ENCODE results near the gene NBEA. TPM values are rescaled to one million over a fixed set of nuclear protein-coding genes. Genes with fewer than 3 reads are reported as not detected.
"Not testable (repeated sequence)": the region's sequence is repeated elsewhere in the genome, so short reads cannot be mapped to it uniquely, and the experiment has no call there.

NBEA gene
- total RNA-seq, 2 experiments from 2014 or later, result 0.34 to 0.57 TPM

DNA sequence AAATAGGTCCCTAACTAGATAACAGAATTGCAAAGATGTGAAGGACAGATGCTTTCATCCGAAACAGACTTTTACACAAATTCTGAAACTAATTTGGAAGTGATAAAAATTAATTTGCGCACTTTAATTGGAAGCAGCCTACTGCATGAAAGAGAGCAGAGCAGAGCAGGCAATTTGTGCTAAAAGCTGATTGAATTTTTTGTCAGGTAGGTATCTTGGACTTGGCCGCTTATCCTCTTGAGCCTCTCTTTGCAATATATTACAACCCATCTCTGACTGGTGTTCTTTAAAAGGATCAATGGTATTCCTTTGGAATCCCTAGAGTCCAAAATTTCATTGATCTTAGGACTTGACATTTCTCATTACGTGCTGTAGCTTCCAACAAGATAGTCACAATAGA is 717.7 kb downstream of the NBEA start:
- ATAC-seq (no peak), DNase-seq (no peak)
- ChIA-PET POLR2A (no interaction called here), CTCF (no interaction called here)
- H3K36me3 Mint-ChIP-seq (ENCODE audit: low read depth), result no peaks in the 10 kb centered on the region
- H3K4me1 Mint-ChIP-seq (ENCODE audit: low read depth), result no peaks in the 10 kb centered on the region
- H3K9me3 Mint-ChIP-seq (ENCODE audit: insufficient read depth), result no peaks in the 10 kb centered on the region
- no peak overlapping the region for H3K27ac Mint-ChIP-seq
- no peak overlapping the region for H3K4me3 Mint-ChIP-seq
- no peaks in the 10 kb centered on the region for H3K27me3 Mint-ChIP-seq (ENCODE audit: low read depth)

DNA sequence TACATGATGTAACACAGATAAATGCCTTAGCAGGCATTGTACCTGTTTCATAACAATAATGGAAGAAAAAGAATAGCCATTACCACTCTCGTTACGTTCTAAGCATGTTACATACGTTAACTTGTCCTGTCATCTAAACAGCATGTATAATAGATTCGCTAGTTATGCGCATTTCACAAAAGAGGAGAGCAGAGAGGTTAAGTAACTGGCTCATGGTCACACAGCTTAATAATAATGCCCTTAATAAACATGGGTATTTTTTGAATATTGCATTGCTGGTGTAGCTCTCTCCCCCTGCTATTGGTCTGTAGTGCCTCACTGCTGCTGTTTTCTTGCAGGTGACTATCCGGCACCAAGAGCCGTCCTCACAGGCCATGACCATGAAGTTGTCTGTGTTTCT is 722.7 kb downstream of the NBEA start:
- no peak for ATAC-seq
- CTCF ChIA-PET, result no interaction called here
- POLR2A ChIA-PET, result no interaction called here
- H3K27me3 Mint-ChIP-seq (ENCODE audit: low read depth), result no peaks in the 10 kb centered on the region
- H3K27ac Mint-ChIP-seq, result no peak overlapping the region
- H3K36me3 Mint-ChIP-seq (ENCODE audit: low read depth), result no peaks in the 10 kb centered on the region
- DNase-seq, result no peak
- H3K9me3 Mint-ChIP-seq (ENCODE audit: insufficient read depth), result no peaks in the 10 kb centered on the region
- no peak overlapping the region for H3K4me3 Mint-ChIP-seq
- H3K4me1 Mint-ChIP-seq (ENCODE audit: low read depth), result no peaks in the 10 kb centered on the region

GRCh38 chr13:35669321-35669720 is 727.3 kb downstream of the NBEA start:
- Mint-ChIP-seq H3K9me3 (ENCODE audit: insufficient read depth) (no peaks in the 10 kb centered on the region), H3K4me3 (no peak overlapping the region), H3K36me3 (ENCODE audit: low read depth) (no peaks in the 10 kb centered on the region), H3K4me1 (ENCODE audit: low read depth) (no peaks in the 10 kb centered on the region), H3K27me3 (ENCODE audit: low read depth) (no peaks in the 10 kb centered on the region), H3K27ac (no peak overlapping the region)
- DNase-seq (no peak), ATAC-seq (no peak)
- ChIA-PET CTCF (no interaction called here), POLR2A (no interaction called here)

GRCh38 chr13:35672611-35673010 is 730.5 kb downstream of the NBEA start:
- ChIA-PET CTCF (no interaction called here), POLR2A (no interaction called here)
- Mint-ChIP-seq H3K27ac (no peak overlapping the region), H3K4me1 (ENCODE audit: low read depth) (no peaks in the 10 kb centered on the region), H3K36me3 (ENCODE audit: low read depth) (no peaks in the 10 kb centered on the region), H3K9me3 (ENCODE audit: insufficient read depth) (no peaks in the 10 kb centered on the region), H3K27me3 (ENCODE audit: low read depth) (no peaks in the 10 kb centered on the region), H3K4me3 (no peak overlapping the region)
- ATAC-seq (no peak), DNase-seq (no peak)

DNA sequence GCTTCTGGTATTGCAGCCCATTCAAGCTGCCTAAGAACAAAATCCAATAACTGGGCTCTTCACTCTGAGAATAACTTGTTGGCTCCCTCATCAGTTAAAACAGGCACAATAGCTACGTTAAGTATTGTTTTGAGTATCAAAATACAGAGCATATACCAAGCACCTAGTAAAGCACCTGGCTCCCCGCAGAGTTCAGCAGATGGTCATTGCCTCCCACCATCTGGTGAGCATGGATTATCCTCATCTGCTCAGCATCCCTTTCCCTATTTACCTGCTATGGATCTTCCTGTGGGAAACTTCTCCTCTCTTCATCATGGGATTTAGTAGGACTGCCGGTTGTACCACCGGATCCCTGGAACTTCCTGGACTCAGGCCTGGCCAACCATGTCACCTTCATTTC is 733.6 kb downstream of the NBEA start:
- no peaks in the 10 kb centered on the region for H3K9me3 Mint-ChIP-seq (ENCODE audit: insufficient read depth)
- CTCF ChIA-PET, result no interaction called here
- POLR2A ChIA-PET, result no interaction called here
- no peak overlapping the region for H3K27ac Mint-ChIP-seq
- H3K4me3 Mint-ChIP-seq, result no peak overlapping the region
- H3K4me1 Mint-ChIP-seq (ENCODE audit: low read depth), result no peaks in the 10 kb centered on the region
- H3K27me3 Mint-ChIP-seq (ENCODE audit: low read depth), result no peaks in the 10 kb centered on the region
- DNase-seq, result no peak
- ATAC-seq, result no peak
- no peaks in the 10 kb centered on the region for H3K36me3 Mint-ChIP-seq (ENCODE audit: low read depth)

DNA sequence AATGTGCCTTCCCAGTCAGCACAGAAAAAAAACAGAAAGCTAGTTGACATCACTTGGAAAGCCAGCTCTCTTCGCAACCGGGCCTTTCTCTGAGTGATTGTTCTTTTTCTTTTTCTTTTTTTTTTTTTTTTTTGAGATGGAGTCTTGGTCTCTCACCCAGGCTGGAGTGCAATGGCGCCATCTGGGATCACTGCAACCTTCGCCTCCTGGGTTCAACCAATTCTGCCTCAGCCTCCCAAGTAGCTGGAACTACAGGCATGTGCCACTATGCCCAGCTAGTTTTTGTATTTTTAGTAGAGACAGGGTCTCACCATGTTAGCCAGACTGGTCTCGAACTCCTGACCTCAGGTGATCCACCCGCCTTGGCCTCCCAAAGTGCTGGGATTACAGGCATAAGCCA is 735.8 kb downstream of the NBEA start:
- H3K36me3 Mint-ChIP-seq (ENCODE audit: low read depth); H3K27ac Mint-ChIP-seq; H3K4me3 Mint-ChIP-seq; H3K27me3 Mint-ChIP-seq (ENCODE audit: low read depth); CTCF ChIA-PET; H3K9me3 Mint-ChIP-seq (ENCODE audit: insufficient read depth); H3K4me1 Mint-ChIP-seq (ENCODE audit: low read depth); DNase-seq; ATAC-seq; POLR2A ChIA-PET: not testable (repeated sequence)

GRCh38 chr13:35681685-35682084 is 739.6 kb downstream of the NBEA start:
- POLR2A ChIA-PET, result no interaction called here
- no peaks in the 10 kb centered on the region for H3K27me3 Mint-ChIP-seq (ENCODE audit: low read depth)
- ATAC-seq, result no peak

DNA sequence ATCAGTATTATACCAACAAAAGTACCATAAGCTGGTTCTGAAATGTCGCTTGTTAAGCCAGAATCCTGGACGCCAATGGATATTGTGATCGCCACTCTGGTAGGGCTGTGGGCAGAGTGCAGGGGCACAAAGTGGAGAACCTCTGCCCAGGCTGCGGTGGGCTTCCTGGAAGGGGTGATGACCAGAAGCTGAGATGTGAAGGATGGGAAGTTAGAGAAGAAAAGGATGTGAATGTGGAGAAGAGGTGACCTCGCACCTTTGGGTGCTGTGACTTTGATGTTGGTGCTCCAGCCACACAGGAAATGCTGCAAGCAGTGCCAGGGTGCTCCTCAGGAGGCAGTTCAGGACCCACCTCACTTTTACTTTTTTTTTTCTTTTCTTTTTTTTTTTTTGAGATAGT is 742.4 kb downstream of the NBEA start:
- ChIA-PET POLR2A (no interaction called here), CTCF (no interaction called here)
- Mint-ChIP-seq H3K27me3 (ENCODE audit: low read depth) (no peaks in the 10 kb centered on the region), H3K9me3 (ENCODE audit: insufficient read depth) (no peaks in the 10 kb centered on the region), H3K36me3 (ENCODE audit: low read depth) (no peaks in the 10 kb centered on the region), H3K27ac (no peak overlapping the region), H3K4me1 (ENCODE audit: low read depth) (no peaks in the 10 kb centered on the region), H3K4me3 (no peak overlapping the region)
- ATAC-seq, result no peak
- no peak for DNase-seq

More at GRCh38 chr13:35681685-35682084, 739.6 kb downstream of the NBEA start:
- no peak overlapping the region for H3K27ac Mint-ChIP-seq
- CTCF ChIA-PET, result no interaction called here
- H3K36me3 Mint-ChIP-seq (ENCODE audit: low read depth), result no peaks in the 10 kb centered on the region
- H3K4me1 Mint-ChIP-seq (ENCODE audit: low read depth), result no peaks in the 10 kb centered on the region
- no peak for DNase-seq
- no peaks in the 10 kb centered on the region for H3K9me3 Mint-ChIP-seq (ENCODE audit: insufficient read depth)
- no peak overlapping the region for H3K4me3 Mint-ChIP-seq

- ChIA-PET CTCF (no interaction called here), POLR2A (no interaction called here)
- Mint-ChIP-seq H3K9me3 (ENCODE audit: insufficient read depth) (no peaks in the 10 kb centered on the region), H3K27me3 (ENCODE audit: low read depth) (no peaks in the 10 kb centered on the region), H3K4me1 (ENCODE audit: low read depth) (no peaks in the 10 kb centered on the region), H3K36me3 (ENCODE audit: low read depth) (no peaks in the 10 kb centered on the region), H3K27ac (no peak overlapping the region), H3K4me3 (no peak overlapping the region)
- no peak for DNase-seq
- no peak for ATAC-seq
These were observed 745.3 kb downstream of the NBEA start for GRCh38 chr13:35687336-35687735.

DNA sequence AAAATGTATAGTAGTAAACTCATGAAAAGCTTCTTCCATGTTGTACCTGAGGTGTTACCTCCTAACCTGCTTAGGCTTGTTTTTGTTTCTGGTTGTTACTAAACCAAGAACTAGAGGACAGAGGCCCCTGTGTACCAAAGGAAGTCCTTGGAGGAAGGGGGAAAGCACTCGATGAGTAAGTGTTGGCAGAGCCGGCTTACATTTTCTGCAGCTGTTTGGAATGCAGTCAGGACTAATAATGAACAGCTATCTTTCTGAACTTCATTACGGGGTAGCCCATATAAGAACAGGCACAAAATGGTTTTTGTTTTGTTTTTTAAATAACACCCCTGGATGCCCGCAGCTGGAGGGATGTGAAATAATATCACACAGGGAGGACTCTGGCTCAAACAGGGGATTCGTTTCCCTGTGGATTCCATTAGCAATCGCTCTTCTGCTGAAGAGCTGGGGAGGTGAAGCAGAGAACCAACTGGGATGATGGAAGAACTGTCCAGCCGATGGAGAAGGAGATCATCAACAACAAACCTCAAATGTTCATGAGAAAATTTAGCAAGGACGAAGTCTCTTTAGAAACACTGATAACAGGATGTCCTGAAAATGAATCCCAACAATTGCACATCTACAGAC is 748.6 kb downstream of the NBEA start:
- CTCF ChIA-PET, result no interaction called here
- POLR2A ChIA-PET, result no interaction called here
- H3K9me3 Mint-ChIP-seq (ENCODE audit: insufficient read depth), result no peaks in the 10 kb centered on the region
- H3K27ac Mint-ChIP-seq, result no peak overlapping the region
- no peak overlapping the region for H3K4me3 Mint-ChIP-seq
- no peaks in the 10 kb centered on the region for H3K27me3 Mint-ChIP-seq (ENCODE audit: low read depth)
- DNase-seq, result no peak
- ATAC-seq, result no peak
- no peaks in the 10 kb centered on the region for H3K4me1 Mint-ChIP-seq (ENCODE audit: low read depth)
- no peaks in the 10 kb centered on the region for H3K36me3 Mint-ChIP-seq (ENCODE audit: low read depth)

- H3K4me3 Mint-ChIP-seq, result no peak overlapping the region
- H3K27me3 Mint-ChIP-seq (ENCODE audit: low read depth), result no peaks in the 10 kb centered on the region
- DNase-seq, result no peak
- ATAC-seq, result no peak
- H3K27ac Mint-ChIP-seq, result no peak overlapping the region
- POLR2A ChIA-PET, result no interaction called here
- no peaks in the 10 kb centered on the region for H3K9me3 Mint-ChIP-seq (ENCODE audit: insufficient read depth)
- CTCF ChIA-PET, result no interaction called here
- H3K36me3 Mint-ChIP-seq (ENCODE audit: low read depth), result no peaks in the 10 kb centered on the region
- no peaks in the 10 kb centered on the region for H3K4me1 Mint-ChIP-seq (ENCODE audit: low read depth)
These were observed 751.2 kb downstream of the NBEA start for GRCh38 chr13:35693134-35693784.

GRCh38 chr13:35694031-35694430 is 752.0 kb downstream of the NBEA start:
- POLR2A ChIA-PET, result no interaction called here
- no peaks in the 10 kb centered on the region for H3K9me3 Mint-ChIP-seq (ENCODE audit: insufficient read depth)
- H3K36me3 Mint-ChIP-seq (ENCODE audit: low read depth), result no peaks in the 10 kb centered on the region
- CTCF ChIA-PET, result no interaction called here
- H3K4me3 Mint-ChIP-seq, result no peak overlapping the region
- ATAC-seq, result no peak
- H3K4me1 Mint-ChIP-seq (ENCODE audit: low read depth), result no peaks in the 10 kb centered on the region
- H3K27ac Mint-ChIP-seq, result no peak overlapping the region
- no peaks in the 10 kb centered on the region for H3K27me3 Mint-ChIP-seq (ENCODE audit: low read depth)
- DNase-seq, result no peak
